Right atrium auricular region (tissue), 2 donors: ENCODE data around the gene MAP2. TPM values are rescaled to one million over a fixed set of nuclear protein-coding genes. Genes with fewer than 3 reads are reported as not detected.

Source experiments
- DNase-seq: peaks from one replicate; pipeline ENCODE4 v3.0.0-alpha.2; 2019; ENCODE audit warnings: low spot score
- H3K27ac ChIP-seq, 2 donors: fragments of 200-600 bp; sonication (generic); 1 replicate in 1 of 2; 2 replicates in 1 of 2; pipeline ENCODE4 v1.5.1; 2016 to 2019
- H3K27me3 ChIP-seq, 2 donors: fragments of 200-600 bp; sonication (generic); one replicate each; pipeline versions ENCODE4 v1.5.1 to v1.6.0; 2017 to 2019
- H3K36me3 ChIP-seq: fragments of 200-600 bp; sonication (generic); one replicate; pipeline ENCODE4 v1.5.1; 2016
- H3K4me1 ChIP-seq, 2 donors: fragments of 200-600 bp; sonication (generic); one replicate each; pipeline versions ENCODE4 v1.5.1 to v1.6.0; 2017 to 2019
- H3K4me3 ChIP-seq, 2 donors: fragments of 200-600 bp; sonication (generic); 1 replicate in 1 of 2; 2 replicates in 1 of 2; pipeline ENCODE4 v1.5.1; 2017 to 2019; ENCODE audit warnings: mild to moderate bottlenecking in 1 of 2, moderate library complexity in 1 of 2
- H3K9me3 ChIP-seq, 2 donors: fragments of 200-600 bp; sonication (generic); one replicate each; pipeline ENCODE4 v1.5.1; 2019
- total RNA-seq, 2 donors: library from RNA; depleted of rRNA; stranded (reverse); fragments of >200 nt; gene quantifications; one replicate each; pipeline ENCODE4 v1.1.0, GENCODE V29; 2016
- TF ChIP-seq, protein P1 (sequence below), 2 donors: fragments of 200-600 bp; sonication (generic); IDR thresholded peaks; one replicate each; pipeline ENCODE4 v1.5.1; 2019; ENCODE audit warnings: antibody characterized with exemption in 2 of 2

MAP2 gene
- total RNA-seq, 2 donors from 2014 or later, result 6.5 to 6.7 TPM

DNA sequence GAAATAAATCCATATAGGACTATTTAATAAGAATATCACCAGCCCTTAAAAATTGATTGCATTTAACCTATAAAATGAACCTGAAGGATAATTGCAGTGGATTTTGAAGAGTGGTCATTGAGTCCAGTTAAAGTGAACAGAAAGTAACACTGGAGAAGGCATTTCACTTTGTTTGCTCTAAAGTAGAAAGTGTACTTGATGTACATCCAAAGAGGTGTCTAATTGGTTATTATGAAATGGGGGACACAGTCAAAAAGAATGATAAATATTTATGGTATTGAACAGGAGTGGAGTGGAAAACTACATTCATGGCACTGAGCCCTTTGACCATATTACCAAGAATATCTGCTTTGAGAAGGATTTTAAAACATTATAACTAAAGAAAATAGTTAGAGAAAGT lies 28.2 kb upstream of the MAP2 start:
- Histone ChIP-seq H3K27ac (no peak overlapping the region), H3K4me3 (no peak overlapping the region), H3K9me3 (no peaks in the 10 kb centered on the region), H3K36me3 (no peaks in the 10 kb centered on the region), H3K27me3 (no peaks in the 10 kb centered on the region), H3K4me1 (no peaks in the 10 kb centered on the region)
- DNase-seq, result no peak
- TF ChIP-seq, protein P1, sequence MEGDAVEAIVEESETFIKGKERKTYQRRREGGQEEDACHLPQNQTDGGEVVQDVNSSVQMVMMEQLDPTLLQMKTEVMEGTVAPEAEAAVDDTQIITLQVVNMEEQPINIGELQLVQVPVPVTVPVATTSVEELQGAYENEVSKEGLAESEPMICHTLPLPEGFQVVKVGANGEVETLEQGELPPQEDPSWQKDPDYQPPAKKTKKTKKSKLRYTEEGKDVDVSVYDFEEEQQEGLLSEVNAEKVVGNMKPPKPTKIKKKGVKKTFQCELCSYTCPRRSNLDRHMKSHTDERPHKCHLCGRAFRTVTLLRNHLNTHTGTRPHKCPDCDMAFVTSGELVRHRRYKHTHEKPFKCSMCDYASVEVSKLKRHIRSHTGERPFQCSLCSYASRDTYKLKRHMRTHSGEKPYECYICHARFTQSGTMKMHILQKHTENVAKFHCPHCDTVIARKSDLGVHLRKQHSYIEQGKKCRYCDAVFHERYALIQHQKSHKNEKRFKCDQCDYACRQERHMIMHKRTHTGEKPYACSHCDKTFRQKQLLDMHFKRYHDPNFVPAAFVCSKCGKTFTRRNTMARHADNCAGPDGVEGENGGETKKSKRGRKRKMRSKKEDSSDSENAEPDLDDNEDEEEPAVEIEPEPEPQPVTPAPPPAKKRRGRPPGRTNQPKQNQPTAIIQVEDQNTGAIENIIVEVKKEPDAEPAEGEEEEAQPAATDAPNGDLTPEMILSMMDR (IDR thresholded peaks at IDR 0.05), result no peak

DNA sequence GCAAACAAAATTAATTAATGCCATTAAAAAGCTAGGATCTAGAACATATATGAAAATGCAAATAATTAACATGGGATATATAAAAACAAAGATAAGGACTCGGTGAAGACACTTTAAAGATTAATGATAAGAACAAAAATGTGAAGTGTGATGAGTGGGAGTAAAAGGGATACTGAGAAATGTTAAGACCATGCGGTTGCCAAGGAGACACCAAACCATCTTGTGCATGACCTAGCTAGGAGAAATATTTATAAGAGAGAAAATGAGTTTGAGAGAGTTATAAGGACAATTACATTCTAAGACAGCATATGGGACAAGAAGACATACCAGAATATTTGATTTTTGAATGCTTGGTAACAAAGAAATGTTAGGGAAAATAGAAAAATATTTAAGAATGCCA lies 25.4 kb upstream of the MAP2 start:
- Histone ChIP-seq H3K4me3 (no peak overlapping the region), H3K27ac (no peak overlapping the region), H3K27me3 (no peaks in the 10 kb centered on the region), H3K4me1 (no peaks in the 10 kb centered on the region), H3K9me3 (no peaks in the 10 kb centered on the region), H3K36me3 (no peaks in the 10 kb centered on the region)
- TF ChIP-seq, protein P1 (IDR thresholded peaks at IDR 0.05), result no peak
- DNase-seq, result no peak

DNA sequence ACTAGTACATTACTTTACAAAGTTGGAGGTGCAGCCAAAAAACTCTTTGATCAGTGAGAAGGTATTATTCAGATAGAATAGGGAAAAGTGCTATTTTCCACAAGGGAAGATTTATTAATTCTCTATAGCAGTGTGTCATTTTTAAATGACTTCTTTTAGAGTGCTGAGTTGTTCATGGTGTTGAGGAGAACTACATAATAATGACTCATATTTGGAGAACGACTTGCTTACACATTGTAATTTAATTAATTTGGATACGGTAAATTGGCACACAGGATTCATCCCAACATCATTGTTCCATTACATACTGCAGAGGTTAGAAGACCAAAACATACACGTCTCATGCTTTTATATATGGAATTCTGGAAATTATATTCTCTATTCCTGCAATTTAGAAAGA lies 22.1 kb upstream of the MAP2 start:
- Histone ChIP-seq H3K27ac (no peak overlapping the region), H3K4me3 (no peak overlapping the region), H3K36me3 (no peaks in the 10 kb centered on the region), H3K4me1 (no peaks in the 10 kb centered on the region), H3K27me3 (no peaks in the 10 kb centered on the region), H3K9me3 (no peaks in the 10 kb centered on the region)
- TF ChIP-seq, protein P1 (IDR thresholded peaks at IDR 0.05), result no peak
- no peak for DNase-seq

GRCh38 chr2:209411296-209411695 lies 12.6 kb upstream of the MAP2 start:
- H3K27me3 ChIP-seq, result no peaks in the 10 kb centered on the region
- TF ChIP-seq, protein P1 (IDR thresholded peaks at IDR 0.05), result no peak
- no peaks in the 10 kb centered on the region for H3K4me1 ChIP-seq
- H3K9me3 ChIP-seq, result peaks cover 0 to 8% of the 10 kb centered on the region in 2 donors
- no peak overlapping the region for H3K27ac ChIP-seq
- DNase-seq, result no peak
- H3K4me3 ChIP-seq, result no peak overlapping the region
- no peaks in the 10 kb centered on the region for H3K36me3 ChIP-seq

- TF ChIP-seq, protein P1 (IDR thresholded peaks at IDR 0.05), result no peak
- H3K4me1 ChIP-seq, result no peaks in the 10 kb centered on the region
- no peaks in the 10 kb centered on the region for H3K27me3 ChIP-seq
- H3K4me3 ChIP-seq, result no peak overlapping the region
- no peak overlapping the region for H3K27ac ChIP-seq
- no peaks in the 10 kb centered on the region for H3K36me3 ChIP-seq
- peaks cover 0 to 8% of the 10 kb centered on the region in 2 donors for H3K9me3 ChIP-seq
- DNase-seq, result no peak
These were observed 12.1 kb upstream of the MAP2 start for GRCh38 chr2:209411718-209412117.

DNA sequence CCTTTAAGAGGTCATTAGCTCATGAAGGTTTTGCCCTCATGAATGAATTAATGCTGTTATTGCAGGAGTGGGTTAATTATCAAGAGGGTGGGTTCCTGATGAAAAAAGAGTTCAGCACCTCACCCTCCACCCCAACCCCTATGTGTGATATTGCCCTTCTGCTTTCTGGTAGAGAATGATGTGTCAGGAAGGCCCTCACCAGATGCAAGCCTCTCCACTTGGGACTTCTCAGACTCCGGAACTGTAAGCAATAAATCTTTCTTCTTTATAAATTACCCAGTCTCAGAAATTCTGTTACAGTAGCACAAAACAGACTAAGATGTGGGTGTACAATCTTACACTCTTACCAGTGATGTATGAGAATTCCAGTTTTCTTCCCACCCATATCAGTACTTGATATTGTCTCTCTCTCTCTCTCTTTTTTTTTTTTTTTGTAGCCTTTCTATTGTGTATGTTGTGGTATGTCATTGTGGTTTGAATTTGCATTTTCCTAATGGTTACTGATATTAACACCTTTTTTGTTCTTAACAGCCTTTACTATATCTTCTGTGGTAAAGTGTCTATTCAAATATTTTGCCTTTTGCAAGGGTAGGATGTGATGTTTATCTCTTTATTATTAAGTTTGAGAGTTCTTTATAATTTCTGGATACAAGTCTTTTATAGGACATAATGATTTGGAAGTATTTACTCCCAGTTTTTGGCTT lies 10.4 kb upstream of the MAP2 start:
- TF ChIP-seq, protein P1 (IDR thresholded peaks at IDR 0.05), result no peak
- no peak for DNase-seq
- Histone ChIP-seq H3K36me3 (no peaks in the 10 kb centered on the region), H3K27me3 (no peaks in the 10 kb centered on the region), H3K27ac (no peak overlapping the region), H3K9me3 (peaks cover 0 to 8% of the 10 kb centered on the region in 2 donors), H3K4me1 (no peaks in the 10 kb centered on the region), H3K4me3 (no peak overlapping the region)
